HepG2 (cell line): ENCODE data around the gene CHL1.

Source experiments
- BRCA1 ChIP-seq: sonication (generic); formaldehyde crosslinking; IDR thresholded peaks from 2 replicates; pipeline ENCODE4 v1.4.0; 2020; ENCODE audit warnings: missing genetic modification reagents
- IRF1 ChIP-seq: sonication (generic); formaldehyde crosslinking; IDR thresholded peaks from 2 replicates; pipeline ENCODE4 v1.4.0; 2020; ENCODE audit warnings: low read depth, mild to moderate bottlenecking, missing genetic modification reagents
- SUZ12 ChIP-seq: fragments of 150-350 bp; IDR thresholded peaks from 2 replicates; pipeline ENCODE4 v1.6.1; 2014; ENCODE audit warnings: low read depth, low read length
- ZNF792 ChIP-seq: IDR thresholded peaks from 2 replicates; pipeline ENCODE4 v1.6.1; 2016
- ZNF878 ChIP-seq: sonication (generic); formaldehyde crosslinking; IDR thresholded peaks from 2 replicates; pipeline ENCODE4 v1.8.1; 2023; ENCODE audit warnings: mild to moderate bottlenecking, missing genetic modification reagents, moderate library complexity
- TF ChIP-seq, protein P1 (sequence below): sonication (generic); formaldehyde crosslinking; IDR thresholded peaks from 2 replicates; pipeline ENCODE4 v1.5.0; 2020; ENCODE audit warnings: mild to moderate bottlenecking, missing genetic modification reagents, borderline replicate concordance
- TF ChIP-seq, protein P2 (sequence below): sonication (generic); formaldehyde crosslinking; IDR thresholded peaks from 2 replicates; pipeline ENCODE4 v1.4.0; 2020; ENCODE audit warnings: mild to moderate bottlenecking, missing genetic modification reagents

DNA sequence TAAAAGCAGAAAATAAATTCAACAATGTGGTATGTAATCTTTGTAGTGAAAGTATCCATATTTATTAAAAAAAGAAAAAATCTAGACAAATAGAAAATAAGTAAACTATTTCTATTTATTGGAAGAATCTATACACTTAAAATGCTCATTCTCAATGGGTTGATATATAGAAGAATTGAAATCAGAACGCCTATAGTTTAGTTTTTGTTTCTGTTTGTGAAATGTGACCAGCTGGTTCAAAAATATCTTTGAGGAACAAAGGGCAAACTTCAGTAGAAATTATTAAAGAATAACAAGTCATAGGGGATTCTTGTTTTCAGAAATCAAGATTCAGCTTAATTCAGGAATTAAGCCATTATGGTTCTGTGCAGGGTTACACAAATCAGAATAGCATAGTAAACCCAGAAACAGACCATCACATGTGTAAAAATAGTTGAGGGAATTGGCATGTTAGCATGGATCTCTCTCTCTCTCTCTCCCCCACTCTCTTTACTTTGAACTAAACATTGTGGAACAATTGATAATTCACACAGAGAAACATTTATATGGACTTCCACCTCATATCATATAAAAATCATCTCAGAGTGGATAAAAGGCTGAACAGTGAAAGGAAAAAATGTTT, 134.0 kb downstream of the CHL1 start:
- TF ChIP-seq, protein P1, sequence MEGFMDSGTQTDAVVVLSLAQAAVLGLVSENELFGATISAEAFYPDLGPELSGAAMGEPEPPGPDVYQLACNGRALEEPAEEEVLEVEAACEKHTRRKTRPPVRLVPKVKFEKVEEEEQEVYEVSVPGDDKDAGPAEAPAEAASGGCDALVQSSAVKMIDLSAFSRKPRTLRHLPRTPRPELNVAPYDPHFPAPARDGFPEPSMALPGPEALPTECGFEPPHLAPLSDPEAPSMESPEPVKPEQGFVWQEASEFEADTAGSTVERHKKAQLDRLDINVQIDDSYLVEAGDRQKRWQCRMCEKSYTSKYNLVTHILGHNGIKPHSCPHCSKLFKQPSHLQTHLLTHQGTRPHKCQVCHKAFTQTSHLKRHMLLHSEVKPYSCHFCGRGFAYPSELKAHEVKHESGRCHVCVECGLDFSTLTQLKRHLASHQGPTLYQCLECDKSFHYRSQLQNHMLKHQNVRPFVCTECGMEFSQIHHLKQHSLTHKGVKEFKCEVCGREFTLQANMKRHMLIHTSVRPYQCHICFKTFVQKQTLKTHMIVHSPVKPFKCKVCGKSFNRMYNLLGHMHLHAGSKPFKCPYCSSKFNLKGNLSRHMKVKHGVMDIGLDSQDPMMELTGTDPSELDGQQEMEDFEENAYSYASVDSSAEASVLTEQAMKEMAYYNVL (CRISPR knock-in tag) = no peak
- TF ChIP-seq ZNF792 (CRISPR knock-in tag) = no peak
- TF ChIP-seq IRF1 = no peak
- TF ChIP-seq SUZ12 = no peak
- TF ChIP-seq, protein P2, sequence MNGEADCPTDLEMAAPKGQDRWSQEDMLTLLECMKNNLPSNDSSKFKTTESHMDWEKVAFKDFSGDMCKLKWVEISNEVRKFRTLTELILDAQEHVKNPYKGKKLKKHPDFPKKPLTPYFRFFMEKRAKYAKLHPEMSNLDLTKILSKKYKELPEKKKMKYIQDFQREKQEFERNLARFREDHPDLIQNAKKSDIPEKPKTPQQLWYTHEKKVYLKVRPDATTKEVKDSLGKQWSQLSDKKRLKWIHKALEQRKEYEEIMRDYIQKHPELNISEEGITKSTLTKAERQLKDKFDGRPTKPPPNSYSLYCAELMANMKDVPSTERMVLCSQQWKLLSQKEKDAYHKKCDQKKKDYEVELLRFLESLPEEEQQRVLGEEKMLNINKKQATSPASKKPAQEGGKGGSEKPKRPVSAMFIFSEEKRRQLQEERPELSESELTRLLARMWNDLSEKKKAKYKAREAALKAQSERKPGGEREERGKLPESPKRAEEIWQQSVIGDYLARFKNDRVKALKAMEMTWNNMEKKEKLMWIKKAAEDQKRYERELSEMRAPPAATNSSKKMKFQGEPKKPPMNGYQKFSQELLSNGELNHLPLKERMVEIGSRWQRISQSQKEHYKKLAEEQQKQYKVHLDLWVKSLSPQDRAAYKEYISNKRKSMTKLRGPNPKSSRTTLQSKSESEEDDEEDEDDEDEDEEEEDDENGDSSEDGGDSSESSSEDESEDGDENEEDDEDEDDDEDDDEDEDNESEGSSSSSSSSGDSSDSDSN (CRISPR knock-in tag) = no peak
- TF ChIP-seq BRCA1 = no peak
- no peak for TF ChIP-seq ZNF878 (CRISPR knock-in tag)
